Measurements from ENCODE around the gene CCDC137. TPM values are rescaled to one million over a fixed set of nuclear protein-coding genes. Genes with fewer than 3 reads are reported as not detected.
"Not testable (repeated sequence)": the region's sequence is repeated elsewhere in the genome, so short reads cannot be mapped to it uniquely, and the experiment has no call there.

The CCDC137 gene
- total RNA-seq: 10 to 100 TPM; 34.0 to 36.8 TPM

DNA sequence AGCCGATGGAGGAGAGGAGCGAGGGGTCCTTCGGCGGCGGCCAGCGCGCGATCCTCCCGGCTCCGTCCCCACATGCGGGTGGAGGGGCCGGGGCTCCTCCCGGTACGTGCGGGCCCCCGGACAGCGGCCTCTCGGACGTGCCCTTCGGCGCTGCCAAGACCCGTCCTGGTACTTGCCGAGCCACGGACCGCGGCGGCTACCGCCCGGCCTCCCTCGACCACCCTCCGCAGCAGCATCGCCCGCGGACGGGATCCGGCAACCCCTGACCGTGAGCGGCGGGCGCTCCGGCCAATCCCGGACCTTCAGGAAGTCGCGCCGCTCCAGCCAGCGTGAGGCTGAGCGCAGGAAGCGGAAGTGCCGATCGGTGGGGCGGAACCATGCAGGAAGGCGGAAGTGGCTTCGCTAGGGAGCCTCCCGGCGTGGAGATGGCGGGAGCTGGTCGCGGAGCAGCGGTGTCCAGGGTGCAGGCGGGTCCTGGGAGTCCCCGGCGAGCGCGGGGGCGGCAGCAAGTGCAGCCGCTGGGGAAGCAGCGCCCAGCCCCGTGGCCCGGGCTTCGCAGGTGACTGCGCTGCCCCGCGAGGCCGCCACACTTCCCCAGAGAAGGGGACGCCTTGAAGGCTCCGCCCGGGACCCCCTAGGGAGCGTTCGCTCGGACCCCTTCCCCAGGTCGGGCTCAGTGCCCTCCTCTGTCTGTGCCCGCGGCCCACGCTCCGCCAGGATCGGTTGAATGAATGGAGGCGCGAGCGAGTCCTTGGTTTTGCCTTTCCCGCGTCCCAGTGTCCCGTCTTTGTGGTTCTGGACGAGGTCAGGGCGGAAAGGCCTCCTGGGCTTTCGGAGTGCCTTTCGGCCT is at the start of gene CCDC137, which contains the start of gene OXLD1:
TSS of gene CCDC137 (plus strand) at position 396 of the 850 bp plus-strand sequence. CDS start at position 426, 30 bp downstream.
TSS of gene OXLD1 (minus strand) at position 264 of the 850 bp plus-strand sequence. CDS start at position 236, 28 bp downstream.
- Mint-ChIP-seq H3K9me3 (no peaks in the 10 kb centered on the region), H3K4me1 (ENCODE audit: low read depth) (peaks cover 41% of the 10 kb centered on the region), H3K4me3 (peak within 1 kb of the TSS; percentile 94), H3K36me3 (peaks cover 39% of the 10 kb centered on the region), H3K27me3 (no peaks in the 10 kb centered on the region), H3K27ac (peak within 1 kb of the TSS; percentile 94)
- POLR2A ChIA-PET: interaction anchor here (1.3 to 2.5 kb wide), 3 partner anchors 18 to 167 kb away, joined by 4 to 26 read pairs (median 6); partner anchors contain the start of genes ARL16, HGS, MCRIP1 and NPLOC4
- peak; percentile 96 for DNase-seq
- CTCF ChIA-PET: interaction anchor here (1.0 to 2.4 kb wide), 2 partner anchors 9 to 17 kb away, joined by 4 to 10 read pairs; partner anchors contain the start of genes ARL16 and HGS
- intact Hi-C loops (cut with micrococcal nuclease): loop anchor here (1.0 to 5.0 kb wide), 3 partner anchors 17 to 114 kb away; partner anchors contain the start of genes ARL16, FAAP100 and SLC25A10

DNA sequence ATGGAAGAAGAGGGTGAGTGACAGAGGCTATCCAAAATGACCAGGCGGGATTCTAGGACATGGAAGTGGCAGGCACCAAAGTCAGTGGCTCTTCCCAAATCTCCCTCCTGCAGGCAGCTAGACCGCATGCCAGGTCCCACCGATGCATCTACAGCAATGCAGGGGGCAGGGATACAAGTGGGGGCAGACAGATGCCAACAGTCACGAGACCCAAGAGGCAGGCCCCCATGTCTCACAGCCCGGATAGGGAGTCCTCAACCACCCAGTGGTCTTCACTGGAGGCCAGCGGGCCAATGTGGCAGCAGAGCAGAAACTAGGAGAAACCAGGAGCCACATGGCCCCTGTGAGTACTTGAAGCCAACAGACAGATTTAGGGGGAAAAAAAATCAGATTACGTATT is 49.7 kb upstream of the CCDC137 start:
- Mint-ChIP-seq H3K9me3 (no peaks in the 10 kb centered on the region), H3K27ac (no peak overlapping the region), H3K36me3 (peaks cover 44% of the 10 kb centered on the region), H3K4me3 (no peak overlapping the region), H3K4me1 (ENCODE audit: low read depth) (peaks cover 16% of the 10 kb centered on the region), H3K27me3 (no peaks in the 10 kb centered on the region)
- POLR2A ChIA-PET: no interaction called here
- CTCF ChIA-PET: interaction anchor here (1.0 kb wide), 1 partner anchor 16 kb away, joined by 3 read pairs; no protein-coding TSS in a partner anchor
- no peak for DNase-seq
- intact Hi-C loops (cut with micrococcal nuclease): no loop called here

GRCh38 chr17:81618307-81618706 is 48.2 kb upstream of the CCDC137 start:
- H3K4me3 Mint-ChIP-seq; DNase-seq; H3K27me3 Mint-ChIP-seq; H3K27ac Mint-ChIP-seq; POLR2A ChIA-PET; CTCF ChIA-PET; intact Hi-C loops (cut with micrococcal nuclease); H3K9me3 Mint-ChIP-seq: not testable (repeated sequence)
- Mint-ChIP-seq H3K4me1 (ENCODE audit: low read depth) (peaks cover 16% of the 10 kb centered on the region), H3K36me3 (peaks cover 38% of the 10 kb centered on the region)

GRCh38 chr17:81621494-81622130 is 44.9 kb upstream of the CCDC137 start:
- POLR2A ChIA-PET: no interaction called here
- Mint-ChIP-seq H3K27ac (no peak overlapping the region), H3K4me1 (ENCODE audit: low read depth) (peaks cover 1% of the 10 kb centered on the region), H3K36me3 (peaks cover 46% of the 10 kb centered on the region), H3K4me3 (no peak overlapping the region), H3K9me3 (no peaks in the 10 kb centered on the region), H3K27me3 (no peaks in the 10 kb centered on the region)
- CTCF ChIA-PET: no interaction called here
- intact Hi-C loops (cut with micrococcal nuclease): no loop called here
- no peak for DNase-seq

DNA sequence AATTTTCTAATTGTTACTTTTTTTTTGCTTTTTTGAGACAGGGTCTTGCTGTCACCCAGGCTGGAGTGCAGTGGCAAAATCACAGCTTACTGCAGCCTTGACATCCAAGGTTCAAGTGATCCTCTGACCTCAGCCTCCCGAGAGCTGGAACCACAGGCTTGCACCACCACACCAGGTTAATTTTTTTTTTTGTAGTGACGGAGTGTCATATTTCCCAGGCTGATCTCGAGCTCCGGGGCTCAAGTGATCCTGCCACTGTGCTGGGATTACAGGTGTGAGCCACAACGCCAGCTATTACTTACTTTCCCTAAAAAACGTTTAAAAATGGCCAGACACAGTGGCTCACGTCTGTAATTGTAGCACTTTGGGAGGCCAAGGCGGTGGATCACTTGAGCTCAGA is 36.3 kb upstream of the CCDC137 start:
- intact Hi-C loops (cut with micrococcal nuclease): no loop called here
- Mint-ChIP-seq H3K4me3 (no peak overlapping the region), H3K4me1 (ENCODE audit: low read depth) (peaks cover 14% of the 10 kb centered on the region), H3K9me3 (no peaks in the 10 kb centered on the region), H3K27me3 (no peaks in the 10 kb centered on the region), H3K27ac (no peak overlapping the region), H3K36me3 (peaks cover 34% of the 10 kb centered on the region)
- DNase-seq: no peak
- ChIA-PET CTCF (interaction anchor here (1.1 to 1.3 kb wide), 2 partner anchors 15 to 45 kb away, joined by 3 to 4 read pairs; no protein-coding TSS in a partner anchor), POLR2A (interaction anchor here (0.6 to 0.7 kb wide), 3 partner anchors 17 to 57 kb away, joined by 3 read pairs; no protein-coding TSS in a partner anchor)

DNA sequence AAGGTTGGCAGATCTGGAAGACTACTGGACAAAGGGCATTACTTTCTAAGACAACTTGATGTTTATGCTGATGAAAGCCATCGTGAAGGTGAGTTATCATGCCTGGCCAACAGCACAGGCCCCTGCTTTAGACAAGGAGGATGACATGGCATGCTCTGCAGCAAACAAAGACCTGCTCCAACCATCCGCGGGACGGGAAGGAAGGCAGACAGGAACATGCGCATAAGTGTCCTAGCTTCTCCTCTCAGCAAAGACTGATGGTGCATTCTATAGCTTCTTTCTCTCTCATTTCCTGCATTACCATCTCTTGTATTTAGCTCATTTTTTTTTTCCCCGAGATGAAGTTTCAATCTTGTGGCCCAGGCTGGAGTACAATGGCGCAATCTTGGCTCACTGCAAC is 35.1 kb upstream of the CCDC137 start:
- peaks cover 24% of the 10 kb centered on the region for H3K4me1 Mint-ChIP-seq (ENCODE audit: low read depth)
- intact Hi-C loops (cut with micrococcal nuclease): no loop called here

DNA sequence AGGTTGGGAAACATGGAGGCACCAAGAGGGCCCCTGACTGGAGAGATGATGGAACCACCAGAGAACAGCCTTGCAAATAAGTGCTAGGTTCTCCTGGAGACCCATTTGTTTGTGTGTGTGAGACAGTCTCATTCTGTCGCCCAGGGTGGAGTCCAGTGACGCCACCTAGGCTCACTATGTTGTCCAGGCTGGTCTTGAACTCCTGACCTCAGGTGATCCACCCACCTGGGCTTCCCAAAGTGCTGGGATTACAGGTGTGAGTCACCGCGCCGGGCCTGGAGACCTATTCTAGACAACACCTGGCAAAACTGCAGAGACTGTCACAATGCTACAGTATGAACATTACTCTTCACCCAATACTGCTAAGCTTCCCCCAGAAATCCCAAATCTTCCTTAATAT is 31.1 kb upstream of the CCDC137 start:
- H3K27me3 Mint-ChIP-seq: no peaks in the 10 kb centered on the region
- peaks cover 27% of the 10 kb centered on the region for H3K4me1 Mint-ChIP-seq (ENCODE audit: low read depth)
- H3K4me3 Mint-ChIP-seq: peak overlapping the region; percentile 95
- DNase-seq: peak; percentile 13
- H3K9me3 Mint-ChIP-seq: no peaks in the 10 kb centered on the region
- H3K36me3 Mint-ChIP-seq: peaks cover 6% of the 10 kb centered on the region
- CTCF ChIA-PET: no interaction called here
- H3K27ac Mint-ChIP-seq: peak overlapping the region; percentile 49
- intact Hi-C loops (cut with micrococcal nuclease): no loop called here
- POLR2A ChIA-PET: no interaction called here

More for the DNA sequence above, 35.1 kb upstream of the CCDC137 start:
- Mint-ChIP-seq H3K4me3 (no peak overlapping the region), H3K9me3 (no peaks in the 10 kb centered on the region), H3K27ac (peak overlapping the region; percentile 14), H3K36me3 (peaks cover 28% of the 10 kb centered on the region), H3K27me3 (no peaks in the 10 kb centered on the region)
- POLR2A ChIA-PET: interaction anchor here (1.3 kb wide), 1 partner anchor 34 kb away, joined by 5 read pairs; no protein-coding TSS in a partner anchor
- no peak for DNase-seq
- CTCF ChIA-PET: interaction anchor here (1.1 to 1.5 kb wide), 2 partner anchors 17 to 30 kb away, joined by 3 to 12 read pairs; no protein-coding TSS in a partner anchor

DNA sequence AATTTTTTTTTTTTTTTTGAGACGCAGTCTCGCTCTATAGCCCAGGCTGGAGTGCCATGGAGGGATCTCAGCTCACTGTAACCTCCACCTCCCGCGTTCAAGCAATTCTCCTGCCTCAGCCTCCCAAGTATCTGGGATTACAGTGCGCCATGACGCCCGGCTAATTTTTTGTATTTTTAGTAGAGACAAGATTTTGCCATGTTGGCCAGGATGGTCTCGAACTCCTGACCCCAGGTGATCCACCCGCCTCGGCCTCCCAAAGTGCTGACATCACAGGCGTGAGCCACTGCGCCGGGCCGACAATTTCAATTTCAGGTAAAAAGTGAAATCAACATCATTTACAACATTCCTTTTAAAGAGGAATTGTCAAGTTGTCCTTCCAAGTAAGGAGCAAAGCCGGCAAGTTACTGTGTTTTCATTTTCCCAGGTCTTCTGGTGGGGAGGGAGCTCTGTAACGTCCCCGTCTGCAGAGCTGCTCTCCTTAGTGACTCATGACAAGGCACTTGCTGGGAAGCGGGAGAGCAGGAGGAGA is 30.5 kb upstream of the CCDC137 start:
- ChIA-PET POLR2A (interaction anchor here (0.6 to 1.3 kb wide), 2 partner anchors 47 to 89 kb away, joined by 4 to 5 read pairs; partner anchors contain the start of genes ARL16 and HGS), CTCF (no interaction called here)
- peak overlapping the region; percentile 95 for H3K4me3 Mint-ChIP-seq
- peaks cover 27% of the 10 kb centered on the region for H3K4me1 Mint-ChIP-seq (ENCODE audit: low read depth)
- H3K9me3 Mint-ChIP-seq: no peaks in the 10 kb centered on the region
- no peaks in the 10 kb centered on the region for H3K27me3 Mint-ChIP-seq
- intact Hi-C loops (cut with micrococcal nuclease): loop anchor here (2.0 kb wide), 1 partner anchor 29 kb away; no protein-coding TSS in a partner anchor
- peak overlapping the region; percentile 82 for H3K27ac Mint-ChIP-seq
- peaks cover 6% of the 10 kb centered on the region for H3K36me3 Mint-ChIP-seq
- peak; percentile 19 for DNase-seq

GRCh38 chr17:81636505-81637288 is 29.8 kb upstream of the CCDC137 start, which contains the start of the genes NPLOC4 and TSPAN10:
NPLOC4 (minus strand) TSS chr17:81637112; CDS start chr17:81636930, 182 bp downstream.
TSPAN10 (plus strand) TSS chr17:81637196; CDS start chr17:81642413, 5,217 bp downstream.
- Mint-ChIP-seq H3K27me3 (no peaks in the 10 kb centered on the region), H3K27ac (peak within 1 kb of the TSS; percentile 82), H3K4me1 (ENCODE audit: low read depth) (peaks cover 27% of the 10 kb centered on the region), H3K9me3 (no peaks in the 10 kb centered on the region), H3K36me3 (peaks cover 6% of the 10 kb centered on the region), H3K4me3 (peak within 1 kb of the TSS; percentile 95)
- peak; percentile 88 for DNase-seq
- ChIA-PET POLR2A (interaction anchor here (0.6 to 1.3 kb wide), 4 partner anchors 29 to 128 kb away, joined by 4 to 8 read pairs (median 4); partner anchors contain the start of genes ARL16, CCDC137, HGS and OXLD1), CTCF (interaction anchor here (0.9 kb wide), 1 partner anchor 384 kb away, joined by 3 read pairs; no protein-coding TSS in a partner anchor)
- intact Hi-C loops (cut with micrococcal nuclease): loop anchor here (2.0 kb wide), 1 partner anchor 28 kb away; no protein-coding TSS in a partner anchor

DNA sequence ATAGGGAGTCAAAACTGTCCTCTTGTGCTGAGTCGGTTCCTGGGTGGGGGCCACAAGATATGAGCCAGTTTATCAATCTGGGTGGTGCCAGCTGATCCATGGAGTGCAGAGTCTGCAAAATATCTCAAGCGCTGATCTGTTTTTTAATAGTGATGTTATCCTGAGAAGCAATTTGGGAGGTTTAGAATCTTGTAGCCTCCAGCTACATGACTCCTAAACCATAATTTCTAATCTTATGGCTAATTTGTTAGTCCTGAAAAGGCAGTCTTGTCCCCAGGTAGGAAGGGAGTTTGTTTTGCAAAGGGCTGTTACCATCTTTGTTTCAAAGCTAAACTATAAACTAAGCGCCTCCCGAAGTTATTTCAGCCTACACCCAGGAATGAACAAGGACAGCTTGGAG is 27.9 kb upstream of the CCDC137 start:
- CTCF ChIA-PET: no interaction called here
- Mint-ChIP-seq H3K9me3 (no peaks in the 10 kb centered on the region), H3K27ac (no peak overlapping the region), H3K4me1 (ENCODE audit: low read depth) (peaks cover 19% of the 10 kb centered on the region), H3K27me3 (no peaks in the 10 kb centered on the region), H3K4me3 (no peak overlapping the region), H3K36me3 (peaks cover 3% of the 10 kb centered on the region)
- POLR2A ChIA-PET: no interaction called here
- intact Hi-C loops (cut with micrococcal nuclease): no loop called here
- DNase-seq: no peak

- no peak for DNase-seq
- H3K27ac Mint-ChIP-seq: no peak overlapping the region
- peaks cover 13% of the 10 kb centered on the region for H3K4me1 Mint-ChIP-seq (ENCODE audit: low read depth)
- no peaks in the 10 kb centered on the region for H3K9me3 Mint-ChIP-seq
- peaks cover 3% of the 10 kb centered on the region for H3K36me3 Mint-ChIP-seq
- H3K27me3 Mint-ChIP-seq: no peaks in the 10 kb centered on the region
- H3K4me3 Mint-ChIP-seq: no peak overlapping the region
- ChIA-PET POLR2A (no interaction called here), CTCF (no interaction called here)
- intact Hi-C loops (cut with micrococcal nuclease): no loop called here
Observed at GRCh38 chr17:81640011-81640410, 26.5 kb upstream of the CCDC137 start.

All from activated CD4-positive, alpha-beta memory T cell treated with anti-CD3 and anti-CD28 coated beads for 36 hours (primary cell).